Transverse colon (tissue), 4 donors: ENCODE results near the gene IRAG1.

Experiments
- CTCF ChIP-seq, 5 experiments: fragments of 200-600 bp in 3 of 5; fragments of 450-650 bp in 2 of 5; sonication (generic) in 3 of 5; IDR thresholded peaks; 1 replicate in 2 of 5; 2 replicates in 3 of 5; pipeline ENCODE4 v1.5.1; 2016 to 2017; ENCODE audit warnings: antibody characterized with exemption in 5 of 5, inconsistent platforms in 3 of 5, mild to moderate bottlenecking in 2 of 5, moderate library complexity in 1 of 5
- EP300 ChIP-seq: sonication (generic); formaldehyde crosslinking; IDR thresholded peaks from one replicate; pipeline ENCODE4 v1.6.1; 2017; ENCODE audit warnings: antibody characterized with exemption, low read depth
- POLR2A ChIP-seq: fragments of 450-650 bp; IDR thresholded peaks from one replicate; pipeline ENCODE4 v1.6.1; 2016; ENCODE audit warnings: antibody characterized with exemption, mild to moderate bottlenecking, moderate library complexity
- POLR2AphosphoS5 ChIP-seq, 3 donors: sonication (generic); formaldehyde crosslinking; IDR thresholded peaks; one replicate each; pipeline ENCODE4 v1.6.1; 2016; ENCODE audit warnings: antibody characterized with exemption in 3 of 3

- TF ChIP-seq CTCF (IDR thresholded peaks at IDR 0.05) (no peak), POLR2AphosphoS5 (IDR thresholded peaks at IDR 0.05) (no peak), POLR2A (no peak), EP300 (no peak)
Observed at GRCh38 chr11:10728789-10729472, 35.4 kb upstream of the IRAG1 start.
